ENCODE results near the gene GPR39.

DNA sequence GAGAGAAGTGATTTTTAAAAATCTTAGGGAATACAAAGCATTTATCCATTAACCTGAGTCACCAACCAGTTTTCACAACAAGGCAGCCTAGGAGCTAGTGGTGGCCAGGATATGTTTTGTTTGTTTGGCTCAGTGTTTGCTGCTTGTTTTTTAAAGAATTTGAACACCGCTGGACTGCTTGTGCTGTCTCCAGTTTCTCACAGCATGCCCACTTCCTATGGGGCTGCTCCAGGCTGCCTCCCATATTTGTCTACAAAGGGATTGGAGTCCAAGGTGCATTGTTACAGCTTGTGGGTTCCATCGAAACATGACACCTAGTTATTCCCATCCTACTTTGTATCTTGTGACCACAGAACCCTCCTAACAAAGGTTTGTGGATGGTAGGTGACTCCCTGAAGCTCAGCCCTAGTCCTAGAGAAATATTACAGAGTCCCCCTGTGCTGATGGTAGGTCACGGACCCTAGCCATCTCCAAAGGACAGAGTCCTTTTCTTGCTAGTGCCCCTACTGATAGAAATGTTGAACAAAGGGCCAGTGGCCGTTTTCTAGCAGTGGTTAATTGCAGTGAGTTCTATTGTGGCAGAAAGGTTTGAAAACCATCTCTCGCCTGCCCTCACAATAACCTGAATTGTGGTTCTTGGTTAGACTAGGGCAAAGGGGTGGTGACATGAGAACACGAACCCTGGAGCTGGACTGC, 23.2 kb downstream of the GPR39 start:
- TF ChIP-seq EZH2 (IDR thresholded peaks at IDR 0.05; ENCODE audit: low read length, unreplicated experiment), result no peak
- TF ChIP-seq, protein P1, sequence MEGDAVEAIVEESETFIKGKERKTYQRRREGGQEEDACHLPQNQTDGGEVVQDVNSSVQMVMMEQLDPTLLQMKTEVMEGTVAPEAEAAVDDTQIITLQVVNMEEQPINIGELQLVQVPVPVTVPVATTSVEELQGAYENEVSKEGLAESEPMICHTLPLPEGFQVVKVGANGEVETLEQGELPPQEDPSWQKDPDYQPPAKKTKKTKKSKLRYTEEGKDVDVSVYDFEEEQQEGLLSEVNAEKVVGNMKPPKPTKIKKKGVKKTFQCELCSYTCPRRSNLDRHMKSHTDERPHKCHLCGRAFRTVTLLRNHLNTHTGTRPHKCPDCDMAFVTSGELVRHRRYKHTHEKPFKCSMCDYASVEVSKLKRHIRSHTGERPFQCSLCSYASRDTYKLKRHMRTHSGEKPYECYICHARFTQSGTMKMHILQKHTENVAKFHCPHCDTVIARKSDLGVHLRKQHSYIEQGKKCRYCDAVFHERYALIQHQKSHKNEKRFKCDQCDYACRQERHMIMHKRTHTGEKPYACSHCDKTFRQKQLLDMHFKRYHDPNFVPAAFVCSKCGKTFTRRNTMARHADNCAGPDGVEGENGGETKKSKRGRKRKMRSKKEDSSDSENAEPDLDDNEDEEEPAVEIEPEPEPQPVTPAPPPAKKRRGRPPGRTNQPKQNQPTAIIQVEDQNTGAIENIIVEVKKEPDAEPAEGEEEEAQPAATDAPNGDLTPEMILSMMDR (conservative IDR thresholded peaks at IDR 0.05; ENCODE audit: low read depth, low read length), result no peak

Measured in PC-3 (cell line).